HCT116 (cell line): ENCODE results near the gene MEG3. TPM values are rescaled to one million over a fixed set of nuclear protein-coding genes. Genes with fewer than 3 reads are reported as not detected.

ENCODE experiments used
- ATAC-seq: fragments of 200-7000 bp; cut with Tn5 transposase; 2 replicates; pipeline ENCODE4 v1.9.1; 2020; ENCODE audit warnings: mild to moderate bottlenecking, moderate library complexity
- BruUV-seq: library from RNA; stranded (reverse); fragments of 400-500 nt; replicated peaks from 2 replicates; lab custom pipeline; 2021; lab: Mats Ljungman, UMichigan
- CTCF ChIA-PET: fragments of 300-600 bp; sonication (Branson Sonifier 250); formaldehyde crosslinking; loops from one replicate; lab custom pipeline; 2021; ENCODE audit warnings: antibody characterized with exemption; lab: Charles Lee
- POLR2A ChIA-PET: fragments of 300-600, 350-600 bp; sonication (Branson Sonifier 250); formaldehyde crosslinking; loops from one replicate; lab custom pipeline; 2021; ENCODE audit warnings: antibody characterized with exemption; lab: Charles Lee
- RAD21 ChIA-PET, 2 experiments: fragments of 300-600 bp; sonication (Branson Sonifier 250); formaldehyde crosslinking; loops; one replicate each; lab custom pipeline; 2023; ENCODE audit warnings: low total read pairs in 2 of 2; ENCODE audit not compliant: uncharacterized antibody in 2 of 2, unreplicated experiment in 2 of 2, low non-redundant PET in 1 of 2; lab: Charles Lee
- DNase-seq: peaks from one replicate; pipeline ENCODE4 v3.0.0-alpha.2; 2010; ENCODE audit warnings: low read depth, low spot score
- H2AFZ ChIP-seq: fragments of 200-600 bp; shearing (Covaris generic), sonication (generic); 2 replicates; pipeline ENCODE4 v1.6.1; 2017; ENCODE audit warnings: low read depth, mixed run types, mixed read lengths, antibody characterized with exemption, low read length; ENCODE audit not compliant: poor library complexity, severe bottlenecking
- H3K27ac ChIP-seq: 2 replicates; pipeline ENCODE4 v1.5.1; 2012; ENCODE audit warnings: low read depth, low read length
- H3K27me3 ChIP-seq: fragments of 200-600 bp; sonication (generic); 2 replicates; pipeline ENCODE4 v1.6.1; 2016; ENCODE audit warnings: mixed run types, low read length, mixed read lengths; ENCODE audit not compliant: insufficient read depth
- H3K36me3 ChIP-seq, 2 experiments: fragments of 200-500 bp in 1 of 2; fragments of 200-600 bp in 1 of 2; sonication (Bioruptor generic) in 1 of 2; sonication (generic) in 1 of 2; 2 replicates each; pipeline versions ENCODE4 v1.5.1 to v1.6.1; 2014 to 2016; ENCODE audit warnings: low read length in 2 of 2, inconsistent platforms in 1 of 2, mixed read lengths in 1 of 2, mixed run types in 1 of 2; ENCODE audit not compliant: insufficient read depth in 2 of 2, control insufficient read depth in 1 of 2
- H3K4me1 ChIP-seq, 2 experiments: fragments of 200-600 bp in 1 of 2; sonication (generic) in 1 of 2; 2 replicates each; pipeline versions ENCODE4 v1.5.1 to v1.6.1; 2012 to 2017; ENCODE audit warnings: low read length in 2 of 2, inconsistent platforms in 1 of 2, mild to moderate bottlenecking in 1 of 2, mixed read lengths in 1 of 2, mixed run types in 1 of 2, moderate library complexity in 1 of 2; ENCODE audit not compliant: insufficient read depth in 2 of 2, control insufficient read depth in 1 of 2
- H3K4me2 ChIP-seq: fragments of 200-600 bp; sonication (generic); 2 replicates; pipeline ENCODE4 v1.6.1; 2017; ENCODE audit warnings: mixed run types, low read length, mixed read lengths
- H3K4me3 ChIP-seq, 2 experiments: fragments of 200-600 bp in 1 of 2; sonication (generic) in 1 of 2; replicated peaks in 1 of 2; 2 replicates each; pipeline ENCODE4 v1.5.1; 2011 to 2016; ENCODE audit warnings: low read length in 2 of 2, control low read depth in 1 of 2, low read depth in 1 of 2, mild to moderate bottlenecking in 1 of 2, mixed read lengths in 1 of 2, mixed run types in 1 of 2
- H3K79me2 ChIP-seq: fragments of 200-600 bp; sonication (generic); 2 replicates; pipeline ENCODE4 v1.6.1; 2017; ENCODE audit warnings: mild to moderate bottlenecking, mixed run types, low read length, moderate library complexity, mixed read lengths; ENCODE audit not compliant: insufficient read depth
- H3K9ac ChIP-seq: fragments of 200-600 bp; sonication (generic); 2 replicates; pipeline ENCODE4 v1.6.1; 2016; ENCODE audit warnings: low read length, mixed read lengths
- H3K9me2 ChIP-seq: fragments of 200-600 bp; sonication (generic), shearing (Covaris generic); 2 replicates; pipeline ENCODE4 v1.6.1; 2017; ENCODE audit warnings: mixed run types, mild to moderate bottlenecking, moderate library complexity; ENCODE audit not compliant: insufficient read depth
- H3K9me3 ChIP-seq, 2 experiments: fragments of 200-500 bp in 1 of 2; fragments of 200-600 bp in 1 of 2; sonication (Bioruptor generic) in 1 of 2; sonication (generic) in 1 of 2; 2 replicates each; pipeline ENCODE4 v1.6.1; 2014 to 2017; ENCODE audit warnings: low read length in 2 of 2, mixed read lengths in 2 of 2, inconsistent platforms in 1 of 2, low read depth in 1 of 2, mild to moderate bottlenecking in 1 of 2, mixed run types in 1 of 2, moderate library complexity in 1 of 2; ENCODE audit not compliant: control insufficient read depth in 1 of 2, insufficient read depth in 1 of 2
- H4K20me1 ChIP-seq: fragments of 200-600 bp; sonication (generic), shearing (Covaris generic); 2 replicates; pipeline ENCODE4 v1.6.1; 2017; ENCODE audit warnings: mixed run types, mild to moderate bottlenecking, moderate library complexity; ENCODE audit not compliant: insufficient read depth
- EGR1 ChIP-seq: IDR thresholded peaks from 2 replicates; pipeline ENCODE4 v1.6.1; 2012; ENCODE audit warnings: low read depth
- EZH2 ChIP-seq: fragments of 200-600 bp; sonication (generic); IDR thresholded peaks from 2 replicates; pipeline ENCODE4 v1.6.1; 2017; ENCODE audit warnings: antibody characterized with exemption, mixed run types
- POLR2A ChIP-seq: IDR thresholded peaks from 2 replicates; pipeline ENCODE4 v1.7.0; 2011; ENCODE audit warnings: borderline replicate concordance; ENCODE audit not compliant: insufficient read depth, insufficient read length; ENCODE audit errors: extremely low read depth
- RAD21 ChIP-seq: IDR thresholded peaks from 2 replicates; pipeline ENCODE4 v1.6.1; 2012; ENCODE audit warnings: low read depth, mild to moderate bottlenecking
- REST ChIP-seq: IDR thresholded peaks from 2 replicates; pipeline ENCODE4 v1.6.1; 2012; ENCODE audit warnings: low read depth
- TCF7L2 ChIP-seq: IDR thresholded peaks from 2 replicates; pipeline ENCODE4 v1.7.0; 2011; ENCODE audit warnings: borderline replicate concordance, inconsistent platforms; ENCODE audit not compliant: insufficient read depth, insufficient read length; ENCODE audit errors: extremely low read depth
- ZFX ChIP-seq: fragments of 450-650 bp; IDR thresholded peaks from 2 replicates; pipeline ENCODE4 v1.6.1; 2017
- intact Hi-C: fragments of 100-400 bp; cut with micrococcal nuclease; formaldehyde crosslinking; loops from 2 replicates; pipeline ENCODE4 v1.10.0; 2022
- total RNA-seq: library from RNA; stranded (reverse); gene quantifications from one replicate; pipeline ENCODE4 v1.2.1, GENCODE V29; 2021; ENCODE audit not compliant: unreplicated experiment
- TF ChIP-seq, protein P1 (sequence below): IDR thresholded peaks from 2 replicates; pipeline ENCODE4 v1.6.1; 2011; ENCODE audit warnings: mild to moderate bottlenecking, low read length, moderate library complexity; ENCODE audit not compliant: insufficient replicate concordance; ENCODE audit errors: extremely low read depth

Gene MEG3
- total RNA-seq, 1 experiment from 2014 or later = 2.5 TPM

DNA sequence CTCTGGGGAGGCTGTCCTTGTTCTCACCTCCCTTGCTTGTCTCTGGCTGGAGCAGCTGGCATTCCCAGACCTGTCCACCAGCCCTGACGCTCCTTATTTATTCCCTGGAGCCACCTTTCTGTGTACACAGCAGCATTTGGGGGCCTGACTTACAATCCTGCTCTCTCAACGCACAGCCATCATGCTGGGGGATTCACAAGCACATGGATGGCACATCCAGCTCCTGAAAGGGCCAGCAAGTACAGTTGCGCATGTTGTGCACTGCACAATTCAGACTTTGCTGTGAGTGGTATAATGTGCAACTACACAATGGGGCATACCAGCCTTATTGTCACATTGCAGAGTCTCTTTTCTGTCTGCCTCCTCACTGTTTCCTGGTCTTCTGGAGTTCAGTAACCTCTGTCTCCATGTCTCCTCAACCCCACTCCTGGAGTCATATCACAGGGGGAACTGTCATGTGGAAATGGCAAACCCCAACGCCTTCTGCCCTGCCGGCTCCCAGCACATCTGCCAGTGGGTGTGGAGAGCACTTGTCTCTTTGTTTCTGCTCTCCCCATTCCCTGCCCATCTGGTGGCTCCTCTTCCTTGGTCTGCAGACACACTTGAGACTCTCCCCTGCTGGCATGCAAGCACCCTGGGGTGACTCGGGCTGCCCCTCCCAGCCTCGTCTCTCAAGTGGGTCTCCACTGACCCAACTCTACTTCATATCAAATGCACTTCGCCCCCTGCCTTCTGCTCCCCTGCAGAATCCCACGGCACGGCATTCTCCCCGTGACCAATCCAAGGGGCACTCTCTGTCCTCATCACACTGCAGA is 41.2 kb upstream of the MEG3 start:
- H2AFZ ChIP-seq = no peak overlapping the region
- ChIA-PET CTCF (no interaction called here), RAD21 (no interaction called here), POLR2A (no interaction called here)
- H3K79me2 ChIP-seq = no peaks in the 10 kb centered on the region
- H3K9me3 ChIP-seq = no peaks in the 10 kb centered on the region
- TF ChIP-seq EZH2 = no peak
- no peak for TF ChIP-seq REST
- TF ChIP-seq EGR1 = no peak
- TF ChIP-seq, protein P1, sequence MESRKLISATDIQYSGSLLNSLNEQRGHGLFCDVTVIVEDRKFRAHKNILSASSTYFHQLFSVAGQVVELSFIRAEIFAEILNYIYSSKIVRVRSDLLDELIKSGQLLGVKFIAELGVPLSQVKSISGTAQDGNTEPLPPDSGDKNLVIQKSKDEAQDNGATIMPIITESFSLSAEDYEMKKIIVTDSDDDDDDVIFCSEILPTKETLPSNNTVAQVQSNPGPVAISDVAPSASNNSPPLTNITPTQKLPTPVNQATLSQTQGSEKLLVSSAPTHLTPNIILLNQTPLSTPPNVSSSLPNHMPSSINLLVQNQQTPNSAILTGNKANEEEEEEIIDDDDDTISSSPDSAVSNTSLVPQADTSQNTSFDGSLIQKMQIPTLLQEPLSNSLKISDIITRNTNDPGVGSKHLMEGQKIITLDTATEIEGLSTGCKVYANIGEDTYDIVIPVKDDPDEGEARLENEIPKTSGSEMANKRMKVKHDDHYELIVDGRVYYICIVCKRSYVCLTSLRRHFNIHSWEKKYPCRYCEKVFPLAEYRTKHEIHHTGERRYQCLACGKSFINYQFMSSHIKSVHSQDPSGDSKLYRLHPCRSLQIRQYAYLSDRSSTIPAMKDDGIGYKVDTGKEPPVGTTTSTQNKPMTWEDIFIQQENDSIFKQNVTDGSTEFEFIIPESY = no peak
- no peak for TF ChIP-seq TCF7L2
- TF ChIP-seq ZFX = no peak
- TF ChIP-seq RAD21 = no peak
- TF ChIP-seq POLR2A = no peak
- H3K9ac ChIP-seq = no peak overlapping the region
- no TSS peak for BruUV-seq
- no peaks in the 10 kb centered on the region for H3K9me2 ChIP-seq
- H3K4me3 ChIP-seq = no peak overlapping the region
- H3K4me2 ChIP-seq = no peak overlapping the region
- H3K36me3 ChIP-seq = no peaks in the 10 kb centered on the region
- ATAC-seq = no peak
- no peak for DNase-seq
- no peaks in the 10 kb centered on the region for H3K27me3 ChIP-seq
- no peaks in the 10 kb centered on the region for H3K4me1 ChIP-seq
- intact Hi-C loops = no loop called here
- H4K20me1 ChIP-seq = no peaks in the 10 kb centered on the region
- H3K27ac ChIP-seq = no peak overlapping the region
